ENCODE measurements around the gene SNRPD2.

Gene SNRPD2

DNA sequence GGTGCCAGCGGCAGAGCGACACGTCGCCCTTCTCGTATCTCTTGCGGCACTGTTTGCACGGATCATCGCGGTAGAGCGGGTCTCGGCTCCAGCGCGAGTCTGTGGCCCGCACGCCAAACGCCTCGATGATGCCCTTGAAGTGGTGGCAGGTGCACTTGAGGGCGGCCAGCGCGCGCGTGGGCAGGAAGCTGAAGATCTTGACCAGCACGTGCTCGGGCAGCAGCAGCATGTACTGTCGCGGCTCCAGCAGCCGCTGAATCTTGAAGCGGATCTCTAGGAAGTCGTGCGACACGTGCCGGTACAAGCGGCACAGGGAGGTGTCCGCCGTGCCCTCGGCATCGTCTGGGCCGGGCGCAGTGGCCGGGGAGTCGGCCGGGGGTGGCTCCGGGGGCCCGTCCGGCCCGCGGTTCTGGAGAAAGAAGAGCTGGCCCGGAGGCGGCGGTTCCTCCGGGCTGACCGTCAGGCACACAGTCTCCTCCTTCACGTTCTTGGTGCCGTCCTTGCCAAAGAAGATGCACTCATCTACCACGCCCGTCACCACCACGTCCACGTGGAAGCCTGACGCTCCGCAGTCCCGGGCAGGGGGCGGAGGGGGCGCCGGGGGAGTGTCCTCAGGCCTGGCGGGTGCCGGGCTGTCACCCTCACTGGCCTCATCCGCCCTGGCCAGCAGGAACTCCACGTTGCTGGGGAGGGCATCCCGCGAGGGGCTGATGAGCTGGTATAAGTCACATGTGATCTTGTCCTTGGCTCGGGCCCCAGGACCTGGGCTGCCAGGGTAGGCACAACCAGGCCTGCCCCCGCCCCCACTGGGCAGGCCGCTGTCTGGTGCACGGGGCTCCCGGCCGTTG is 20.3 kb upstream of the SNRPD2 start:
- Histone ChIP-seq H3K27me3 (replicated peaks; ENCODE audit: insufficient read depth, low read length) (no peaks in the 10 kb centered on the region), H3F3A (ENCODE audit: insufficient read depth, low read length) (peaks cover 18% of the 10 kb centered on the region), H3K4me1 (ENCODE audit: low read length) (peaks cover 7% of the 10 kb centered on the region), H2AFZ (ENCODE audit: low read length) (no peak overlapping the region), H3K27ac (ENCODE audit: low read length) (no peak overlapping the region), H3K9ac (ENCODE audit: low read length) (no peak overlapping the region), H3K4me3 (ENCODE audit: low read length) (no peak overlapping the region), H3K9me2 (replicated peaks; ENCODE audit: insufficient read depth, low read length) (no peaks in the 10 kb centered on the region), H3K4me2 (ENCODE audit: low read depth, low read length) (no peak overlapping the region), H3K9me3 (replicated peaks; ENCODE audit: insufficient read depth, low read length) (no peaks in the 10 kb centered on the region), H3K36me3 (replicated peaks; ENCODE audit: insufficient read depth, low read length) (no peaks in the 10 kb centered on the region), H3K79me2 (ENCODE audit: low read length) (peaks cover 71% of the 10 kb centered on the region), H4K20me1 (ENCODE audit: insufficient read depth, low read length) (no peaks in the 10 kb centered on the region)
- TF ChIP-seq EZH2 (optimal IDR thresholded peaks at IDR 0.05; ENCODE audit: low read depth, low read length) (no peak), EZH2phosphoT487 (IDR thresholded peaks at IDR 0.05; ENCODE audit: low read length) (no peak)
- TF ChIP-seq, protein P1, sequence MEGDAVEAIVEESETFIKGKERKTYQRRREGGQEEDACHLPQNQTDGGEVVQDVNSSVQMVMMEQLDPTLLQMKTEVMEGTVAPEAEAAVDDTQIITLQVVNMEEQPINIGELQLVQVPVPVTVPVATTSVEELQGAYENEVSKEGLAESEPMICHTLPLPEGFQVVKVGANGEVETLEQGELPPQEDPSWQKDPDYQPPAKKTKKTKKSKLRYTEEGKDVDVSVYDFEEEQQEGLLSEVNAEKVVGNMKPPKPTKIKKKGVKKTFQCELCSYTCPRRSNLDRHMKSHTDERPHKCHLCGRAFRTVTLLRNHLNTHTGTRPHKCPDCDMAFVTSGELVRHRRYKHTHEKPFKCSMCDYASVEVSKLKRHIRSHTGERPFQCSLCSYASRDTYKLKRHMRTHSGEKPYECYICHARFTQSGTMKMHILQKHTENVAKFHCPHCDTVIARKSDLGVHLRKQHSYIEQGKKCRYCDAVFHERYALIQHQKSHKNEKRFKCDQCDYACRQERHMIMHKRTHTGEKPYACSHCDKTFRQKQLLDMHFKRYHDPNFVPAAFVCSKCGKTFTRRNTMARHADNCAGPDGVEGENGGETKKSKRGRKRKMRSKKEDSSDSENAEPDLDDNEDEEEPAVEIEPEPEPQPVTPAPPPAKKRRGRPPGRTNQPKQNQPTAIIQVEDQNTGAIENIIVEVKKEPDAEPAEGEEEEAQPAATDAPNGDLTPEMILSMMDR (IDR thresholded peaks at IDR 0.05; ENCODE audit: low read length): no peak
- no peak for DNase-seq

GRCh38 chr19:45710356-45711130 is 18.8 kb upstream of the SNRPD2 start:
- no peak overlapping the region for H2AFZ ChIP-seq (ENCODE audit: low read length)
- no peak overlapping the region for H3K4me2 ChIP-seq (ENCODE audit: low read depth, low read length)
- no peaks in the 10 kb centered on the region for H4K20me1 ChIP-seq (ENCODE audit: insufficient read depth, low read length)
- H3K79me2 ChIP-seq (ENCODE audit: low read length): peaks cover 56% of the 10 kb centered on the region
- no peak overlapping the region for H3K27ac ChIP-seq (ENCODE audit: low read length)
- no peak for DNase-seq
- H3K36me3 ChIP-seq (replicated peaks; ENCODE audit: insufficient read depth, low read length): no peaks in the 10 kb centered on the region
- no peaks in the 10 kb centered on the region for H3K9me3 ChIP-seq (replicated peaks; ENCODE audit: insufficient read depth, low read length)
- H3K27me3 ChIP-seq (replicated peaks; ENCODE audit: insufficient read depth, low read length): no peaks in the 10 kb centered on the region
- peaks cover 32% of the 10 kb centered on the region for H3F3A ChIP-seq (ENCODE audit: insufficient read depth, low read length)
- H3K4me1 ChIP-seq (ENCODE audit: low read length): peaks cover 6% of the 10 kb centered on the region; the same call in 1 of the 2 replicates
- H3K9ac ChIP-seq (ENCODE audit: low read length): no peak overlapping the region
- no peaks in the 10 kb centered on the region for H3K9me2 ChIP-seq (replicated peaks; ENCODE audit: insufficient read depth, low read length)
- TF ChIP-seq EZH2phosphoT487 (IDR thresholded peaks at IDR 0.05; ENCODE audit: low read length) (no peak), EZH2 (optimal IDR thresholded peaks at IDR 0.05; ENCODE audit: low read depth, low read length) (no peak)
- TF ChIP-seq, protein P1 (IDR thresholded peaks at IDR 0.05; ENCODE audit: low read length): no peak
- no peak overlapping the region for H3K4me3 ChIP-seq (ENCODE audit: low read length)

GRCh38 chr19:45705710-45706415 is 14.1 kb upstream of the SNRPD2 start:
- H4K20me1 ChIP-seq (ENCODE audit: insufficient read depth, low read length): no peaks in the 10 kb centered on the region
- peak overlapping the region; percentile 96; the same call in 1 of the 2 replicates for H3K27ac ChIP-seq (ENCODE audit: low read length)
- H3K4me2 ChIP-seq (ENCODE audit: low read depth, low read length): no peak overlapping the region
- H3F3A ChIP-seq (ENCODE audit: insufficient read depth, low read length): peaks cover 45% of the 10 kb centered on the region
- H3K79me2 ChIP-seq (ENCODE audit: low read length): peaks cover 9% of the 10 kb centered on the region
- DNase-seq: no peak
- H3K27me3 ChIP-seq (replicated peaks; ENCODE audit: insufficient read depth, low read length): no peaks in the 10 kb centered on the region
- H3K9ac ChIP-seq (ENCODE audit: low read length): no peak overlapping the region
- H3K4me3 ChIP-seq (ENCODE audit: low read length): no peak overlapping the region
- no peak overlapping the region for H2AFZ ChIP-seq (ENCODE audit: low read length)
- H3K9me2 ChIP-seq (replicated peaks; ENCODE audit: insufficient read depth, low read length): no peaks in the 10 kb centered on the region
- TF ChIP-seq EZH2 (optimal IDR thresholded peaks at IDR 0.05; ENCODE audit: low read depth, low read length) (no peak), EZH2phosphoT487 (IDR thresholded peaks at IDR 0.05; ENCODE audit: low read length) (no peak)
- TF ChIP-seq, protein P1 (IDR thresholded peaks at IDR 0.05; ENCODE audit: low read length): no peak
- no peaks in the 10 kb centered on the region for H3K36me3 ChIP-seq (replicated peaks; ENCODE audit: insufficient read depth, low read length)
- no peaks in the 10 kb centered on the region for H3K9me3 ChIP-seq (replicated peaks; ENCODE audit: insufficient read depth, low read length)
- peaks cover 6% of the 10 kb centered on the region; the same call in 1 of the 2 replicates for H3K4me1 ChIP-seq (ENCODE audit: low read length)

Measured in MM.1S (cell line).